K562 (cell line): Measurements from ENCODE around the gene IGF2R. TPM values are rescaled to one million over a fixed set of nuclear protein-coding genes. Genes with fewer than 3 reads are reported as not detected.

ENCODE experiments used
- ATAC-seq: fragments of 200-7000 bp; cut with Tn5 transposase; 3 replicates; pipeline ENCODE4 v1.9.1; 2020; ENCODE audit warnings: moderate library complexity
- BruUV-seq: library from RNA; stranded (reverse); fragments of 400-500 nt; replicated peaks from 2 replicates; lab custom pipeline; 2021; lab: Mats Ljungman, UMichigan
- CTCF ChIA-PET: fragments of 300-600 bp; formaldehyde crosslinking; extraction: SDS; loops from one replicate; lab custom pipeline; 2021; ENCODE audit warnings: low intra/inter-chr PET ratio; lab: Yijun Ruan, JAX
- POLR2A ChIA-PET: fragments of 300-600, 350-650 bp; sonication (Branson Sonifier 250); formaldehyde crosslinking; extraction: SDS; loops from one replicate; lab custom pipeline; 2021; ENCODE audit warnings: antibody characterized with exemption, inconsistent platforms; lab: Yijun Ruan, JAX
- DNase-seq, 4 experiments: peaks; one replicate each; pipeline versions ENCODE4 v3.0.0 to v3.0.0-alpha.2; 2011 to 2018; ENCODE audit warnings: low spot score in 3 of 4, mixed read lengths in 3 of 4; ENCODE audit errors: extremely low read depth in 1 of 4
- FAIRE-seq: peaks from 2 replicates; lab custom pipeline; 2011; peaks lifted over from hg19 to GRCh38; lab: Jason Lieb, UNC
- H2AFZ ChIP-seq: 2 replicates; pipeline ENCODE4 v1.6.0; 2011; ENCODE audit warnings: low read depth, low read length, control low read depth, inconsistent platforms
- H3K27ac ChIP-seq: fragments of 200-600 bp; 3 replicates; pipeline ENCODE4 v1.8.0; 2011; ENCODE audit warnings: low read depth, mild to moderate bottlenecking, control low read depth, inconsistent platforms, low read length, moderate library complexity, mixed read lengths; ENCODE audit errors: extremely low read depth
- H3K27me3 ChIP-seq, 2 experiments: fragments of 300-600 bp in 1 of 2; 2 replicates in 1 of 2; 3 replicates in 1 of 2; pipeline versions ENCODE4 v1.6.0 to v1.8.0; 2011; ENCODE audit warnings: inconsistent platforms in 2 of 2, low read length in 2 of 2, mild to moderate bottlenecking in 1 of 2, mixed read lengths in 1 of 2, moderate library complexity in 1 of 2; ENCODE audit not compliant: control insufficient read depth in 2 of 2, insufficient read depth in 2 of 2
- H3K36me3 ChIP-seq: fragments of 300-600 bp; 3 replicates; pipeline ENCODE4 v1.8.0; 2011; ENCODE audit warnings: mild to moderate bottlenecking, low read length, inconsistent platforms; ENCODE audit not compliant: control insufficient read depth, insufficient read depth
- H3K4me1 ChIP-seq, 2 experiments: fragments of 200-600 bp in 1 of 2; replicated peaks in 1 of 2; 2 replicates in 1 of 2; 3 replicates in 1 of 2; pipeline versions ENCODE4 v1.5.1 to v1.8.0; 2011; ENCODE audit warnings: inconsistent platforms in 2 of 2, low read length in 2 of 2, mild to moderate bottlenecking in 1 of 2, mixed read lengths in 1 of 2, moderate library complexity in 1 of 2; ENCODE audit not compliant: control insufficient read depth in 2 of 2, insufficient read depth in 2 of 2
- H3K4me2 ChIP-seq: 2 replicates; pipeline ENCODE4 v1.6.1; 2011; ENCODE audit warnings: low read length, control low read depth, inconsistent platforms, mixed read lengths; ENCODE audit not compliant: insufficient read depth
- H3K4me3 ChIP-seq: fragments of 200-600 bp; sonication (generic), shearing (Covaris generic); 2 replicates; pipeline ENCODE4 v1.5.1; 2016; ENCODE audit warnings: control low read depth, inconsistent platforms
- H3K79me2 ChIP-seq: fragments of 200-600 bp; 3 replicates; pipeline ENCODE4 v1.8.0; 2011; ENCODE audit warnings: low read length, inconsistent platforms; ENCODE audit not compliant: control insufficient read depth, insufficient read depth
- H3K9ac ChIP-seq, 2 experiments: 2 replicates each; pipeline versions ENCODE4 v1.6.0 to v1.6.1; 2011; ENCODE audit warnings: low read depth in 2 of 2, low read length in 2 of 2, control low read depth in 1 of 2, inconsistent platforms in 1 of 2, mild to moderate bottlenecking in 1 of 2, mixed read lengths in 1 of 2; ENCODE audit not compliant: insufficient read depth in 1 of 2
- H3K9me1 ChIP-seq: one replicate; pipeline ENCODE4 v1.6.0; 2011; ENCODE audit warnings: inconsistent platforms, mild to moderate bottlenecking, low read length, moderate library complexity; ENCODE audit not compliant: control insufficient read depth, insufficient read depth
- H3K9me3 ChIP-seq: replicated peaks from 2 replicates; pipeline ENCODE4 v1.5.1; 2011; ENCODE audit warnings: low read depth, low read length, inconsistent platforms; ENCODE audit not compliant: control insufficient read depth, insufficient read depth
- H4K20me1 ChIP-seq: replicated peaks from 2 replicates; pipeline ENCODE4 v1.6.1; 2011; ENCODE audit warnings: low read length, inconsistent platforms, mixed read lengths; ENCODE audit not compliant: control insufficient read depth, insufficient read depth
- CEBPZ ChIP-seq: fragments of 150-350 bp; IDR thresholded peaks from 2 replicates; pipeline ENCODE4 v1.6.1; 2014; ENCODE audit warnings: low read depth, mild to moderate bottlenecking, low read length, borderline replicate concordance
- ELF1 ChIP-seq: fragments of 200-800 bp; sonication (Bioruptor generic); IDR thresholded peaks from 2 replicates; pipeline ENCODE4 v1.6.1; 2016; ENCODE audit warnings: missing genetic modification characterization, missing compliant biosample characterization
- HDGF ChIP-seq: fragments of 450-650 bp; IDR thresholded peaks from 2 replicates; pipeline ENCODE4 v1.6.1; 2016
- PBX2 ChIP-seq, 2 experiments: IDR thresholded peaks in 1 of 2; conservative IDR thresholded peaks in 1 of 2; 2 replicates each; pipeline ENCODE4 v1.6.1; 2016; ENCODE audit warnings: low read depth in 2 of 2, mild to moderate bottlenecking in 1 of 2, missing compliant biosample characterization in 1 of 2, missing genetic modification characterization in 1 of 2, moderate library complexity in 1 of 2
- PHB ChIP-seq: fragments of 250-450 bp; sonication (Bioruptor Pico); IDR thresholded peaks from 2 replicates; pipeline ENCODE4 v1.5.0; 2021
- POLR2A ChIP-seq: fragments of 450-650 bp; conservative IDR thresholded peaks from 2 replicates; pipeline ENCODE4 v1.6.1; 2016
- WGBS: fragments of 100-300 bp; shearing (Covaris generic); methylation state at CpG from one replicate; pipeline ENCODE4 v1.1.6; 2016; ENCODE audit warnings: low coverage, mixed read lengths; ENCODE audit not compliant: insufficient coverage; ENCODE audit errors: missing lambda C conversion rate; 5-methylcytosine and 5-hydroxymethylcytosine counted together
- in situ Hi-C: fragments of 300-500 bp; cut with MboI; formaldehyde crosslinking; loops from 4 replicates; pipeline ENCODE4 v1.15.0; 2018; ENCODE audit warnings: inconsistent platforms, mixed read lengths
- intact Hi-C: fragments of 100-400 bp; cut with micrococcal nuclease; formaldehyde crosslinking; loops from 2 replicates; pipeline ENCODE4 v1.14.2; 2022
- polyA plus RNA-seq, 8 experiments: library from polyadenylated mRNA; depleted of rRNA in 4 of 8; stranded (reverse) in 5 of 8; unstranded in 3 of 8; fragments of >200 nt; fragmentation: Nextera tagmentation in 2 of 8; fragmentation: Illumina TruSeq in 1 of 8; extraction: Ambion mirVana in 2 of 8; extraction: Trizol in 1 of 8; gene quantifications; 2 replicates each; pipeline versions ENCODE4 v1.2.1 to v1.2.3, GENCODE V29; 2011 to 2014; ENCODE audit warnings: inconsistent platforms in 1 of 8, missing spikeins in 1 of 8
- total RNA-seq, 7 experiments: library from RNA; depleted of rRNA in 6 of 7; stranded (reverse); fragments of >200 nt in 6 of 7; fragmentation: Illumina TruSeq in 2 of 7; extraction: Trizol in 2 of 7; gene quantifications; 2 replicates each; pipeline versions ENCODE4 v1.2.1 to v1.2.3, GENCODE V29; 2011 to 2021; ENCODE audit warnings: low replicate concordance in 1 of 7

IGF2R gene
- total and polyA plus RNA-seq, 9 of the 15 experiments (the other 6 are each of a cell fraction or from before 2014, with no cell fraction given): 3.5 to 92.3 (median 34.5) TPM

GRCh38 chr6:160007611-160008010 lies 38.7 kb downstream of the IGF2R start (continued):
- no peak for TF ChIP-seq CEBPZ
- no peak for TF ChIP-seq ELF1 (tag)
- no peak for TF ChIP-seq POLR2A
- TF ChIP-seq HDGF: no peak
- no peak for TF ChIP-seq PHB

- no TSS peak for BruUV-seq
- in situ Hi-C loops: no loop called here
- H3K79me2 ChIP-seq: peaks cover 42% of the 10 kb centered on the region
- ATAC-seq (no peak), DNase-seq (no peak), FAIRE-seq (no peak)
- H3K36me3 ChIP-seq: peaks cover 71% of the 10 kb centered on the region
- no peaks in the 10 kb centered on the region for H3K9me3 ChIP-seq
- no peaks in the 10 kb centered on the region for H3K27me3 ChIP-seq
- POLR2A ChIA-PET: no interaction called here
- WGBS: 86% methylated on average over 8 of the region's 8 CpGs
- no peaks in the 10 kb centered on the region for H3K9me1 ChIP-seq
- TF ChIP-seq PBX2 (CRISPR knock-in tag; IDR thresholded peaks at IDR 0.05; ENCODE audit: low read depth): no peak
- TF ChIP-seq PBX2 (tag; conservative IDR thresholded peaks at IDR 0.05; ENCODE audit: low read depth): no peak
- no peak overlapping the region for H2AFZ ChIP-seq
- no peak overlapping the region for H3K9ac ChIP-seq
- H3K27ac ChIP-seq: no peak overlapping the region
- H4K20me1 ChIP-seq: no peaks in the 10 kb centered on the region
- CTCF ChIA-PET: no interaction called here
- H3K4me2 ChIP-seq: no peak overlapping the region
- no peak overlapping the region for H3K4me3 ChIP-seq
- intact Hi-C loops: no loop called here
- peaks cover 0 to 8% of the 10 kb centered on the region in 2 experiments; a peak in 2 of 5 replicates for H3K4me1 ChIP-seq
Observed at GRCh38 chr6:160010067-160010466, 41.2 kb downstream of the IGF2R start.
